ENCODE data around the gene FBXL20. TPM values are rescaled to one million over a fixed set of nuclear protein-coding genes. Genes with fewer than 3 reads are reported as not detected.
"Not testable (repeated sequence)": the region's sequence is repeated elsewhere in the genome, so short reads cannot be mapped to it uniquely, and the experiment has no call there.

Gene FBXL20
- total and polyA plus RNA-seq, 2 of the 8 experiments (the other 6 are each of a cell fraction or from before 2014, with no cell fraction given), result 5.5 to 11.0 TPM

DNA sequence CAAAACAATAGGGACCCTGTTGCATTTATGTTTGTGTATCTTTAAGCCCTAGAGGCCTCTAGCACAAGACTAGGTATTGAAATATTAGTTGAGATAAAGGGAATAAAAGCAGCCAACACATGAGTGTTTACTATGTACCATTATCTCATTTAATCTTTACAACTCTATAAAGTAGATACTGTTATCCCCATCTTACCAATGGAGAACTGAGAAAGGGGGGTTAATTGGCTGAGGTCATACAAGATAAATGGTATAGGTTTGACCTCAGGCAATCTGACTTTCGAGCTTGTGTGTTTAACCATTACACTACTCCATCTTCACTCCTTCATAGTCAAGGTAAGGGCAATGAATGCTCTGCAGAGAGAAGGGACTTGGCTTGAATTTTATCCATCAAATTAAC, 149.4 kb downstream of the FBXL20 start (continued):
- no peak for TF ChIP-seq SAP30 (IDR thresholded peaks at IDR 0.05; ENCODE audit: insufficient read depth, insufficient replicate concordance, low read length)

DNA sequence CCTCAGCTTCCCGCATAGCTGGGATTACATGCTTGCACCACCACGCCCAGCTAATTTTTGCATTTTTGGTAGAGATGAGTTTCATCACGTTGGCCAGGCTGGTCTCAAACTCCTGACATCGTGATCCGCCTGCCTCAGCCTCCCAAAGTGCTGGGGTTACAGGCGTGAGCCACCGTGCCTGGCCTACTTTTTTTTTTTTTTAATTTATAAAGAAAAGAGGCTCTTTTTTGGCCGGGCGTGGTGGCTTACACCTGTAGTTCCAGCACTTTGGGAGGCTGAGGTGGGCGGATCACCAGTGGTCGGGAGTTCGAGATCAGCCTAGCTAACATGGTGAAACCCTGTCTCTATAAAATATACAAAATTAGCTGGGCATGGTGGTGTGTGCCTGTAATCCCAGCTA, 151.3 kb downstream of the FBXL20 start:
- not testable (repeated sequence) for H3K9ac ChIP-seq (replicated peaks in 1 of 4; ENCODE audit: extremely low read depth in 1 of 4, low read depth in 3 of 4, low read length in 3 of 4); H2BK12ac ChIP-seq (ENCODE audit: low read depth, low read length); H3K56ac ChIP-seq (replicated peaks; ENCODE audit: insufficient read length, low read depth, low read length); H4K20me1 ChIP-seq (replicated peaks in 1 of 2; ENCODE audit: control insufficient read depth in 1 of 2, insufficient read depth in 2 of 2, low read length in 2 of 2); H3K9me3 ChIP-seq (ENCODE audit: insufficient read depth in 2 of 2, low read depth in 1 of 2, low read length in 1 of 2); H3K79me2 ChIP-seq (ENCODE audit: control insufficient read depth in 1 of 2, insufficient read depth in 2 of 2, low read length in 2 of 2); H3K27ac ChIP-seq (ENCODE audit: low read depth, low read length); H3K4ac ChIP-seq (replicated peaks; ENCODE audit: insufficient read length, low read depth, low read length); H3K4me3 ChIP-seq (ENCODE audit: extremely low read depth in 1 of 4, insufficient read depth in 2 of 4, low read depth in 3 of 4, low read length in 4 of 4); H3K4me2 ChIP-seq (ENCODE audit: insufficient read depth in 1 of 2, low read depth in 2 of 2, low read length in 2 of 2); H3K27me3 ChIP-seq (replicated peaks in 1 of 4; ENCODE audit: control insufficient read depth in 3 of 4, extremely low read depth in 1 of 4, insufficient read depth in 3 of 4, low read length in 3 of 4); FAIRE-seq; H2BK15ac ChIP-seq (ENCODE audit: low read length); H3K4me1 ChIP-seq (replicated peaks in 1 of 4; ENCODE audit: control insufficient read depth in 3 of 4, insufficient read depth in 4 of 4, low read length in 3 of 4); H4K5ac ChIP-seq (ENCODE audit: insufficient read length, low read depth, low read length); H3K18ac ChIP-seq (ENCODE audit: extremely low read depth, low read length); H2BK5ac ChIP-seq (ENCODE audit: low read depth, low read length); H3K79me1 ChIP-seq (ENCODE audit: low read depth, low read length); H3K23me2 ChIP-seq (ENCODE audit: low read depth, low read length); H2BK20ac ChIP-seq (ENCODE audit: low read length); H4K8ac ChIP-seq (ENCODE audit: extremely low read depth, insufficient read depth, low read length); H2AK5ac ChIP-seq (ENCODE audit: low read depth, low read length); H2BK120ac ChIP-seq (replicated peaks; ENCODE audit: low read depth, low read length); H3K36me3 ChIP-seq (ENCODE audit: control insufficient read depth in 2 of 4, insufficient read depth in 4 of 4, low read length in 3 of 4); H4K91ac ChIP-seq (replicated peaks; ENCODE audit: insufficient read length, low read length); DNase-seq (ENCODE audit: low read depth in 1 of 2, low spot score in 2 of 2); H3K23ac ChIP-seq (ENCODE audit: insufficient read length); H3K14ac ChIP-seq (ENCODE audit: insufficient read length); H2AFZ ChIP-seq (ENCODE audit: low read length)
- CTCF ChIA-PET (ENCODE audit: partially characterized antibody), result interaction anchor here (0.9 to 22.6 kb wide), 4 partner anchors 0 to 37 kb away, joined by 3 to 982 read pairs (median 464); no protein-coding TSS in a partner anchor
- 92% methylated on average over 12 of the region's 12 CpGs; no CpG with 5 or more reads in 1 of the 2 experiments for WGBS, 2 experiments (ENCODE audit: extremely low coverage in 1 of 2, insufficient coverage in 1 of 2, insufficient read length in 1 of 2, insufficient replicate concordance in 2 of 2, low coverage in 1 of 2, low lambda C conversion rate in 2 of 2, missing lambda C conversion rate in 1 of 2)
- POLR2A ChIA-PET (ENCODE audit: partially characterized antibody), result interaction anchor here (1.0 to 9.0 kb wide), 2 partner anchors 18 to 44 kb away, joined by 3 to 113 read pairs; no protein-coding TSS in a partner anchor

Measured in H1 (cell line).